DMS53 treated with DMSO at 0.1 percent for 48 hours (cell line): Measurements from ENCODE around the gene SDC3.
"Not testable (repeated sequence)": the region's sequence is repeated elsewhere in the genome, so short reads cannot be mapped to it uniquely, and the experiment has no call there.

ENCODE experiments used
- DNase-seq: peaks from one replicate; lab custom pipeline; 2025; ENCODE audit not compliant: unreplicated experiment; lab: John Stamatoyannopoulos, UW

SDC3 gene

DNA sequence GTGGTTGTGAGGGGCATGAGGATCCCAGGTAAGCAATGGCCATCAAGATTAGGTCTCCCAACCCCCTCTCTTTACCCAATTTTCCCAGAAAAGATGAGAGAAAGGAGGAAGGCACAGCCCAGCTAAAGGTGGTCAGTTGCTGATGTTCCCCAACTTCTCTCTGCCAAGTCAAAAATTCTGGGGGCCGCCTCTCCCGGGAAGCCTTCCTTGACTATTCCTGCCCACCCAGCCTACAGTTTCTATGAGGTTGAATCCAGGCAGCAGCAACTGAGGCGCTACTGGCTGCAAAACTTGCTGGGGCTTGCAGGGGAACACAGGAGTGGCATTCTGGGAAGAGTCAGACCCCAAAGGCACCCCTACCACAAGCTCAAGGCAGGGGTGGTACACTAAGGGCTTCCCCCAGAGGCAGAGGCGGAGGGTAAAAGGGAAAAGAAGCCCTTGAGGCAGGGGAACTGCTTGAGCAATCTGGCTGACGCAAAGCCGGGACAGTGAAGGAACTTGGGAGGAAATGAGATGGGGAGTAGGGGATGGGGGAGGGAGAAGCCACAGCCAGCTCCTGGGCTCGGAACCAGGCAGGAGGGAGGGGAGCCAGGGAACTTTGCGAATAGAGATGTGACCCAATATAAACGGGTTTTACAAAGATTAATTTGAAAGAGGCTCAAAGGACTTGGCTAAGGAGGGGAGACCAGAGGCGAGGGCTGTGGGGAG is 31.2 kb downstream of the SDC3 start:
- no peak for DNase-seq

- DNase-seq = no peak
These were observed 31.9 kb downstream of the SDC3 start for GRCh38 chr1:30876451-30877204.

DNA sequence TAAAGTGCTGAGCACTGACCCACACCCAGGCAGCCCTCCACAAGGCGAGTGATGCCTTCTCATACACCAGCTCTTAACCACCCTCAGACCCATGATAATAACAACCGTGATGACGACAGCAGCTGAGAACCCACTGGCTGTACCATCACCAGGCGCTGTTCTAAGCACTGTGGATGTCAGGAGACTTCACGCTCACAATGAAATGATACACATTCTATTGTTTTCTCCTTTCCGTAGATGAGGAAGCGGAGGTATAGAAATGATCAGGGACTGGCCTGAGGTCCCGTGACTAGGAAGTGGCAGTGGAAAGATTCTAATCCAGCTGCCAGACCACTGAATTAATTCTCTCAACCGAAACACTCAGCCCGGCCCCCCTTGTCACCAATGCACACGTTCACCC is 32.6 kb downstream of the SDC3 start:
- DNase-seq = no peak

- DNase-seq = no peak
These were observed 33.4 kb downstream of the SDC3 start for GRCh38 chr1:30875197-30875596.

DNA sequence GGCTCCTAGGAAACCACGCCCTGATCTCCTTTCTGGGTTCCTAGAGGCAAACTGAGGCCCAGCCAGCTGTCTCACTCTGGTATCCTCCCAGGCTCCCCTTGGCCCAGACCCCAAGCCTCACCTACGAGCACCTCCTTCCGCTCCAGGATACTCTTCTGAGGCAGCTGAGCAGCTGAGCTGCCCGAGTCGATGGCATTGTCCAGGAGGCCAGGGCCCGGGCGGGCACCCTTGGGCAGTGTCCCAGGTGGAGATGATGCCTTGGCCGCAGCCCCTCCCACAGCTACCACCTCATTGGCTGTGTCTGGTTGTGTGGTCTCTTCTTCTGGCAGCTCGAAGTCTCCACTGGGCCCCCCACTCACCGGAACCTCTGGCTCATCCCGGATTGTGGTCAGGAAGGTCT is 34.4 kb downstream of the SDC3 start:
- DNase-seq = no peak

- no peak for DNase-seq
These were observed 35.7 kb downstream of the SDC3 start for GRCh38 chr1:30872948-30873263.

- no peak for DNase-seq
These were observed 36.3 kb downstream of the SDC3 start for GRCh38 chr1:30872033-30872947.

- no peak for DNase-seq
These were observed 37.2 kb downstream of the SDC3 start for GRCh38 chr1:30871276-30871871.

DNA sequence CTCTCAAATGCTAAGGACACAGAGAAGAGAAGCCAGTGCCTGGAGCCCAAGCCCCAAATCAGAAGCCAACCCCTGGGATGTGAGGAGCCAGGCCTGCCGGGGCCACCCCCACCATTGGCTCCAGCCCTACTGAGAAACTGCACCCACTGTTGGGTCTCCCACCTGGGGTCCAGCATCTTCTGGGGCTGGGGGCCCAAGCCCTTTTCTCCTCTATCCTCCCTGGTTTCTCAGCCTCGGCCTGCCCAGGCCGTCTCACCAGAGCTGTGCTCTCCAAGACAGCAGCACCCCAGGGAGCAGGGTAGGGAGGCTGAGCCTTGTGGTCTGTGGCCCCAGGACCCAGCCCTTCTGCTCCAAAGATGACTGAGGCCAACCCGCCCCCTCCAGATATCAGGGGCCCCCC is 37.9 kb downstream of the SDC3 start:
- DNase-seq = no peak

DNA sequence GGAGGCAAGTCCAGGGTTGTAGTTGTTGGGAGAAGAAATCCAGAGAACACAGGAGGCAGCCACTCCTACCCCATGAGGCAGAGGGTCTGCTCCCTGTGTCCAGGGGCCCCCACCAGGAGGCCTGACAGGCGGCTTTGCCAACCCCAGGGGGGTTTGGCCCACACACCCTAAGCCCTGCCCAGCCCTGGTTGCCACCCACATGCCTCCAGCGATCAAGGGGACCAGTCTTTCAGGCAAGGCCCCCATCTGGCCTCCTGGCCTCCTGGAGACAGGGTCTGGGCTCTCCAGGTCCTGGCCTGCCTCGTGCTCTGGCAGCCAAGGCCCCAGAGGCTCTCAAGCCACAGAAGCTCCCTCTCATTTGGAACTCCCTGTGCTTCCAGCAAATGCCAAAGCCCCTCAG is 38.5 kb downstream of the SDC3 start:
- no peak for DNase-seq

- no peak for DNase-seq
These were observed 39.6 kb downstream of the SDC3 start for GRCh38 chr1:30868833-30869435.

DNA sequence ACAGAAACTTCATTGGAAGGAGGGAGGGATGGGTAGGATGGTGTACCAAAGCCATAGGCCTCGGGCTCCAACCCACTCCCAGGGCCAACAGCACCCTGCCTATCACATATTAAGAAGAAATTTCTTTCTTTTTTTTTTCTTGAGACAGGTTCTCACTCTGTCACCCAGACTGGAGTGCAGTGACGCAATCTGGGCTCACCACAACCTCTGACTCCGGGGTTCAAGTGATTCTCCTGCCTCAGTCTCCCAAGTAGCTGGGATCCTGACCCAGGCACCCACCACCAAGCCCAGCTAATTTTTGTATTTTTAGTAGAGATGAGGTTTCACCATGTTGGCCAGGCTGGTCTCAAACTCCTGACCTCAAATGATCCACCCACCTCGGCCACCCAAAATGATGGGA is 40.5 kb downstream of the SDC3 start:
- not testable (repeated sequence) for DNase-seq

GRCh38 chr1:30867537-30867936 is 41.0 kb downstream of the SDC3 start:
- DNase-seq = no peak

- no peak for DNase-seq
These were observed 42.0 kb downstream of the SDC3 start for GRCh38 chr1:30866594-30866993.

- no peak for DNase-seq
These were observed 43.9 kb downstream of the SDC3 start for GRCh38 chr1:30864681-30865080.

GRCh38 chr1:30863858-30864604 is 44.5 kb downstream of the SDC3 start:
- DNase-seq = no peak

- DNase-seq = no peak
These were observed 48.3 kb downstream of the SDC3 start for GRCh38 chr1:30860320-30860652.

DNA sequence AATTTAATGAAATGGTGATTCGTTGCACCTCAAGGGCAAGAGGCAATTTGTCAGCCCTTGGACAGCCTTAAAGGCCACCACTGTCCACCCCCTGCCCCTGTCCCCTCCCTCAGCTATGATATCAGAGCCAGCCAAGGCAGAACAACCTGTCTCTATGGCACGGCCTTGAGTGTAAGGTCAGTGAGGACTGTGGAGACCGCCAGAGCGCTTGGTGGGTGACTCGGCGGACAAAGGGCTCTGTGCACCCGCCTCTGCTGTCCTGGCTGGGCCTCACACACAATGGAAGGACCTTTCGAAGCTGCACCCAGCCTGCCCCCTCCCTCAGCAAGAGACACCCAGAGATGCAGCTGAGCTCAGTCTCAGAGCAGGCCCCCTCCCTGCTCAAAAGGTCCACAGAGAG is 50.6 kb downstream of the SDC3 start:
- no peak for DNase-seq

- DNase-seq = no peak
These were observed 51.5 kb downstream of the SDC3 start for GRCh38 chr1:30857062-30857461.

DNA sequence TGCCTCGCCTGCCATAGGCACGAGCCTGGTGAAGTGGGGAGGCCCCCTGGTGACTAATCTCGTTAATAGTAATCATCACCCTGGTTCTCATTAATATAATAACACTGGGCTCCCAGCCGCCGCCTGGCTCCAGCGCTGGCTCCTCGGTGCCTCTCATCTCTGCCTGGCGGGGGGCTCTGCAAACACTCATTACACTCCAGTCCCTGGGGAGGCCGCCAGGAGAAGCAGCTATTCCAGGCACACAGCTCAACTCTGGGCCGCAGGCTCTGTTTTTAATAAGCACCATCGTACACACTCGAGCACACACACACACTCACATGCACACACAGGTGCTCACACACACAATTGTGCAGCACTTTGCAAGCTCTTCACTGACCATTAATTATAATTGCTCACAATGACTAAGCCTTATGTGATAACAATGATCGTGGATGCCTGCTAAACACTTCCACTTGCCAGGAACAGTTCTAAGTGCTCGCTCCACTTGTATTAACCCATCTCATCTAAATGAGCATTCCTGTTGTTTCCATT is 52.2 kb downstream of the SDC3 start:
- no peak for DNase-seq
